H4 (cell line): ENCODE measurements around the gene HIVEP2. TPM values are rescaled to one million over a fixed set of nuclear protein-coding genes. Genes with fewer than 3 reads are reported as not detected.

Experiments used
- DNase-seq: peaks from one replicate; pipeline ENCODE4 v3.0.0-alpha.2; 2015; ENCODE audit warnings: low spot score
- total RNA-seq: library from RNA; depleted of rRNA; stranded (reverse); fragments of >200 nt; shearing (Covaris generic); gene quantifications from 2 replicates; pipeline ENCODE4 v1.2.3, GENCODE V29; 2014

Gene HIVEP2
- total RNA-seq, 1 experiment from 2014 or later, result 4.1 TPM

- DNase-seq, result no peak
Observed at GRCh38 chr6:142925575-142926110, 19.3 kb downstream of the HIVEP2 start.

GRCh38 chr6:142918339-142919042, 26.5 kb downstream of the HIVEP2 start:
- no peak for DNase-seq

GRCh38 chr6:142916881-142917280, 28.1 kb downstream of the HIVEP2 start:
- DNase-seq, result no peak

GRCh38 chr6:142914937-142915697, 29.9 kb downstream of the HIVEP2 start:
- DNase-seq, result no peak

GRCh38 chr6:142914369-142914768, 30.6 kb downstream of the HIVEP2 start:
- DNase-seq, result no peak

GRCh38 chr6:142913511-142914047, 31.4 kb downstream of the HIVEP2 start:
- no peak for DNase-seq

GRCh38 chr6:142913036-142913510, 31.9 kb downstream of the HIVEP2 start:
- no peak for DNase-seq

GRCh38 chr6:142912125-142912524, 32.9 kb downstream of the HIVEP2 start:
- no peak for DNase-seq

GRCh38 chr6:142911430-142911829, 33.5 kb downstream of the HIVEP2 start:
- no peak for DNase-seq

- DNase-seq, result no peak
Observed at GRCh38 chr6:142909686-142910085, 35.3 kb downstream of the HIVEP2 start.

- no peak for DNase-seq
Observed at GRCh38 chr6:142908235-142908634, 36.7 kb downstream of the HIVEP2 start.

GRCh38 chr6:142907544-142907943, 37.4 kb downstream of the HIVEP2 start:
- no peak for DNase-seq

GRCh38 chr6:142906945-142907470, 38.0 kb downstream of the HIVEP2 start:
- DNase-seq, result no peak

GRCh38 chr6:142903812-142904211, 41.2 kb downstream of the HIVEP2 start:
- no peak for DNase-seq

- DNase-seq, result peak; percentile 92
Observed at GRCh38 chr6:142902636-142903053, 42.3 kb downstream of the HIVEP2 start.

- DNase-seq, result no peak
Observed at GRCh38 chr6:142901611-142902010, 43.4 kb downstream of the HIVEP2 start.

GRCh38 chr6:142900227-142900971, 44.6 kb downstream of the HIVEP2 start:
- DNase-seq, result no peak

GRCh38 chr6:142898927-142899895, 45.8 kb downstream of the HIVEP2 start:
- no peak for DNase-seq

GRCh38 chr6:142897659-142898058, 47.3 kb downstream of the HIVEP2 start:
- no peak for DNase-seq

- DNase-seq, result no peak
Observed at GRCh38 chr6:142896732-142897131, 48.2 kb downstream of the HIVEP2 start.
